ENCODE data around the gene ARL16.

- TF ChIP-seq, protein P1, sequence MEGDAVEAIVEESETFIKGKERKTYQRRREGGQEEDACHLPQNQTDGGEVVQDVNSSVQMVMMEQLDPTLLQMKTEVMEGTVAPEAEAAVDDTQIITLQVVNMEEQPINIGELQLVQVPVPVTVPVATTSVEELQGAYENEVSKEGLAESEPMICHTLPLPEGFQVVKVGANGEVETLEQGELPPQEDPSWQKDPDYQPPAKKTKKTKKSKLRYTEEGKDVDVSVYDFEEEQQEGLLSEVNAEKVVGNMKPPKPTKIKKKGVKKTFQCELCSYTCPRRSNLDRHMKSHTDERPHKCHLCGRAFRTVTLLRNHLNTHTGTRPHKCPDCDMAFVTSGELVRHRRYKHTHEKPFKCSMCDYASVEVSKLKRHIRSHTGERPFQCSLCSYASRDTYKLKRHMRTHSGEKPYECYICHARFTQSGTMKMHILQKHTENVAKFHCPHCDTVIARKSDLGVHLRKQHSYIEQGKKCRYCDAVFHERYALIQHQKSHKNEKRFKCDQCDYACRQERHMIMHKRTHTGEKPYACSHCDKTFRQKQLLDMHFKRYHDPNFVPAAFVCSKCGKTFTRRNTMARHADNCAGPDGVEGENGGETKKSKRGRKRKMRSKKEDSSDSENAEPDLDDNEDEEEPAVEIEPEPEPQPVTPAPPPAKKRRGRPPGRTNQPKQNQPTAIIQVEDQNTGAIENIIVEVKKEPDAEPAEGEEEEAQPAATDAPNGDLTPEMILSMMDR (IDR thresholded peaks at IDR 0.05) = no peak
- TF ChIP-seq POLR2A (IDR thresholded peaks at IDR 0.05) = no peak
Observed at GRCh38 chr17:81695211-81695610, 11.6 kb upstream of the ARL16 start.
